ENCODE results near the gene ECE1. TPM values are rescaled to one million over a fixed set of nuclear protein-coding genes. Genes with fewer than 3 reads are reported as not detected.

Gene ECE1
- total and polyA plus RNA-seq, 2 of the 8 experiments (the other 6 are each of a cell fraction or from before 2014, with no cell fraction given) = 21.4 to 36.8 TPM

DNA sequence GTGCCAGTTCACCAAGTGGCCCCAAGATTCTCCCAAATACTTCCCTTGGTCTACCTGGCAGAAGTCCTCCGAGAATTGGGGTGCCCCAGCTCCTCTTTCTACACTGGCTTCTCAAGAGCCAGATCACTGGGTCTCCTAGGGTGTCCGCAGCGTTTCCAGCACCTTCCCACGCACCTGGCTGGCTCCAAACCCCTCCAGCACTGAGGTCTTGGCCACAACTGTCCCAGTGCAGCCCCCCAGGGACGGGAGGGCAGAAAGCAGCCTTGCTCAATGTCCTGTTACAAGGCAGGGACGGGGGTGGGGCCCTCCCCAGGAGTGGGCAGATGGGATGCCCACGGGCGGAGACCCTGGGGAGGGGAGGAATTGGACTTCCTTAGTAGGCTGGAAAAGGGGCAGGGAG is 1.1 kb downstream of the ECE1 start:
- FAIRE-seq = no peak
- H3K79me2 ChIP-seq (ENCODE audit: control insufficient read depth in 1 of 2, insufficient read depth in 2 of 2, low read length in 2 of 2) = no peaks in the 10 kb centered on the region; a peak in 1 of 4 replicates
- no peak overlapping the region for H3K14ac ChIP-seq (ENCODE audit: insufficient read length)
- H3K4me2 ChIP-seq (ENCODE audit: insufficient read depth in 1 of 2, low read depth in 2 of 2, low read length in 2 of 2) = peak overlapping the region; percentile 86 to 87
- H2BK20ac ChIP-seq (ENCODE audit: low read length) = no peak overlapping the region
- peaks cover 0 to 30% (median 16%) of the 10 kb centered on the region in 4 experiments; a peak in 6 of 7 replicates for H3K4me1 ChIP-seq (replicated peaks in 1 of 4; ENCODE audit: control insufficient read depth in 3 of 4, insufficient read depth in 4 of 4, low read length in 3 of 4)
- no peak overlapping the region for H3K9ac ChIP-seq (replicated peaks in 1 of 4; ENCODE audit: extremely low read depth in 1 of 4, low read depth in 3 of 4, low read length in 3 of 4)
- peak overlapping the region; percentile 90; the same call in 1 of the 2 replicates for H3K18ac ChIP-seq (ENCODE audit: extremely low read depth, low read length)
- H2AK5ac ChIP-seq (ENCODE audit: low read depth, low read length) = no peak overlapping the region; the same call in 1 of the 2 replicates
- no peak overlapping the region for H3K56ac ChIP-seq (replicated peaks; ENCODE audit: insufficient read length, low read depth, low read length)
- WGBS, 2 experiments (ENCODE audit: extremely low coverage in 1 of 2, insufficient coverage in 1 of 2, insufficient read length in 1 of 2, insufficient replicate concordance in 2 of 2, low coverage in 1 of 2, low lambda C conversion rate in 2 of 2, missing lambda C conversion rate in 1 of 2) = 60% methylated on average over 8 of the region's 8 CpGs; no CpG with 5 or more reads in 1 of the 2 experiments
- no peaks in the 10 kb centered on the region for H3K9me3 ChIP-seq (ENCODE audit: insufficient read depth in 2 of 2, low read depth in 1 of 2, low read length in 1 of 2)
- peaks cover 0 to 1% of the 10 kb centered on the region in 2 experiments for H4K20me1 ChIP-seq (replicated peaks in 1 of 2; ENCODE audit: control insufficient read depth in 1 of 2, insufficient read depth in 2 of 2, low read length in 2 of 2)
- no peak overlapping the region for H2BK5ac ChIP-seq (ENCODE audit: low read depth, low read length)
- H2BK12ac ChIP-seq (ENCODE audit: low read depth, low read length) = 0 out of 2 replicates have a peak overlapping the region, but pooled peaks have one; percentile 68
- no peaks in the 10 kb centered on the region; the same call in 1 of the 2 replicates for H3K79me1 ChIP-seq (ENCODE audit: low read depth, low read length)
- H4K5ac ChIP-seq (ENCODE audit: insufficient read length, low read depth, low read length) = peak overlapping the region; percentile 6
- DNase-seq (ENCODE audit: low read depth in 1 of 2, low spot score in 2 of 2) = no peak
- peaks cover 6% of the 10 kb centered on the region for H3K23me2 ChIP-seq (ENCODE audit: low read depth, low read length)
- H2AFZ ChIP-seq (ENCODE audit: low read length) = no peak overlapping the region
- H3K4me3 ChIP-seq (ENCODE audit: extremely low read depth in 1 of 4, insufficient read depth in 2 of 4, low read depth in 3 of 4, low read length in 4 of 4) = peak overlapping the region; percentile 49 to 94 (median 72); a peak in 6 of 8 replicates
- no peak overlapping the region for H2BK120ac ChIP-seq (replicated peaks; ENCODE audit: low read depth, low read length)
- ChIA-PET POLR2A (ENCODE audit: partially characterized antibody) (no interaction called here), CTCF (ENCODE audit: partially characterized antibody) (interaction anchor here (0.6 to 2.2 kb wide), 5 partner anchors 9 to 57 kb away, joined by 3 to 14 read pairs (median 6); no protein-coding TSS in a partner anchor)
- H4K8ac ChIP-seq (ENCODE audit: extremely low read depth, insufficient read depth, low read length) = no peak overlapping the region; the same call in 1 of the 2 replicates
- no peaks in the 10 kb centered on the region for H3K36me3 ChIP-seq (ENCODE audit: control insufficient read depth in 2 of 4, insufficient read depth in 4 of 4, low read length in 3 of 4)
- peaks cover 0 to 4% (median 0%) of the 10 kb centered on the region in 4 experiments; a peak in 2 of 7 replicates for H3K27me3 ChIP-seq (replicated peaks in 1 of 4; ENCODE audit: control insufficient read depth in 3 of 4, extremely low read depth in 1 of 4, insufficient read depth in 3 of 4, low read length in 3 of 4)
- H3K4ac ChIP-seq (replicated peaks; ENCODE audit: insufficient read length, low read depth, low read length) = no peak overlapping the region
- H4K91ac ChIP-seq (replicated peaks; ENCODE audit: insufficient read length, low read length) = peak overlapping the region; percentile 57
- H3K23ac ChIP-seq (ENCODE audit: insufficient read length) = no peak overlapping the region
- no peak overlapping the region for H3K27ac ChIP-seq (ENCODE audit: low read depth, low read length)
- peak overlapping the region; percentile 95; the same call in 1 of the 2 replicates for H2BK15ac ChIP-seq (ENCODE audit: low read length)
- TF ChIP-seq CREB1 (IDR thresholded peaks at IDR 0.05) = no peak
- TF ChIP-seq KDM5A (IDR thresholded peaks at IDR 0.05; ENCODE audit: low read length) = no peak
- TF ChIP-seq NANOG (IDR thresholded peaks at IDR 0.05; ENCODE audit: insufficient read depth, low read depth, low read length, poor library complexity, severe bottlenecking) = no peak
- no peak for TF ChIP-seq SP4 (IDR thresholded peaks at IDR 0.05; ENCODE audit: low read length)
- TF ChIP-seq TEAD4 (IDR thresholded peaks at IDR 0.05; ENCODE audit: low read depth, low read length) = no peak
- TF ChIP-seq RNF2 (IDR thresholded peaks at IDR 0.05; ENCODE audit: borderline replicate concordance, low read depth, low read length, missing control alignments, poor library complexity, severe bottlenecking) = no peak
- TF ChIP-seq CBX5 (IDR thresholded peaks at IDR 0.05; ENCODE audit: low read depth, low read length) = no peak
- no peak for TF ChIP-seq TCF12 (IDR thresholded peaks at IDR 0.05; ENCODE audit: low read depth, low read length)
- TF ChIP-seq POU5F1 (IDR thresholded peaks at IDR 0.05; ENCODE audit: low read depth, low read length) = no peak
- TF ChIP-seq EP300 (IDR thresholded peaks at IDR 0.05; ENCODE audit: borderline replicate concordance in 1 of 2, low read depth in 2 of 2, low read length in 2 of 2) = no peak
- no peak for TF ChIP-seq SRF (IDR thresholded peaks at IDR 0.05; ENCODE audit: low read depth, low read length)
- TF ChIP-seq FOSL1 (IDR thresholded peaks at IDR 0.05; ENCODE audit: insufficient read depth, low read depth, low read length) = no peak
- TF ChIP-seq SP2 (IDR thresholded peaks at IDR 0.05; ENCODE audit: low read length) = no peak
- TF ChIP-seq POLR2AphosphoS5 (IDR thresholded peaks at IDR 0.05; ENCODE audit: low read depth, low read length) = no peak
